Breast epithelium (tissue), 4 donors: ENCODE measurements around the gene IGSF9B. TPM values are rescaled to one million over a fixed set of nuclear protein-coding genes. Genes with fewer than 3 reads are reported as not detected.

Experiments used
- DNase-seq, 2 donors: peaks; one replicate each; pipeline ENCODE4 v3.0.0-alpha.2; 2019; ENCODE audit warnings: low spot score in 2 of 2
- H3K27ac ChIP-seq, 2 donors: fragments of 200-600 bp; sonication (generic) in 1 of 2; one replicate each; pipeline ENCODE4 v1.5.1; 2016 to 2019; ENCODE audit warnings: mild to moderate bottlenecking in 1 of 2
- H3K27me3 ChIP-seq, 2 donors: fragments of 200-600 bp; sonication (generic) in 1 of 2; one replicate each; pipeline versions ENCODE4 v1.5.1 to v1.6.0; 2017 to 2019; ENCODE audit warnings: control low read depth in 1 of 2, mild to moderate bottlenecking in 1 of 2
- H3K36me3 ChIP-seq: fragments of 200-600 bp; one replicate; pipeline ENCODE4 v1.5.1; 2019
- H3K4me1 ChIP-seq, 2 donors: fragments of 200-600 bp; sonication (generic); one replicate each; pipeline ENCODE4 v1.5.1; 2016 to 2019; ENCODE audit warnings: control low read depth in 1 of 2
- H3K4me3 ChIP-seq, 3 donors: fragments of 200-600 bp; sonication (generic); 1 replicate in 2 of 3; 2 replicates in 1 of 3; pipeline ENCODE4 v1.5.1; 2016 to 2019; ENCODE audit warnings: mild to moderate bottlenecking in 3 of 3, moderate library complexity in 2 of 3
- H3K9me3 ChIP-seq, 2 donors: fragments of 200-600 bp; sonication (generic) in 1 of 2; one replicate each; pipeline ENCODE4 v1.5.1; 2016 to 2019; ENCODE audit warnings: control low read depth in 1 of 2
- POLR2A ChIP-seq: fragments of 450-650 bp; IDR thresholded peaks from one replicate; pipeline ENCODE4 v1.6.1; 2016; ENCODE audit warnings: antibody characterized with exemption, mild to moderate bottlenecking, moderate library complexity
- POLR2AphosphoS5 ChIP-seq, 3 donors: sonication (generic); formaldehyde crosslinking; IDR thresholded peaks; one replicate each; pipeline ENCODE4 v1.6.1; 2017; ENCODE audit warnings: antibody characterized with exemption in 3 of 3
- intact Hi-C: fragments of 100-400 bp; cut with DNase I; formaldehyde crosslinking; loops from one replicate; pipeline ENCODE4 v1.15.1; 2023; ENCODE audit warnings: low total_unique reads
- total RNA-seq, 3 donors: library from RNA; depleted of rRNA; stranded (reverse); fragments of >200 nt; gene quantifications; one replicate each; pipeline ENCODE4 v1.1.0, GENCODE V29; 2016
- TF ChIP-seq, protein P1 (sequence below), 3 donors: fragments of 450-650 bp; IDR thresholded peaks; one replicate each; pipeline ENCODE4 v1.5.1; 2016 to 2017; ENCODE audit warnings: antibody characterized with exemption in 3 of 3, mild to moderate bottlenecking in 3 of 3, moderate library complexity in 3 of 3

Gene IGSF9B
- total RNA-seq, 3 donors from 2014 or later, result 0.64 to 4.5 (median 3.3) TPM

GRCh38 chr11:133892584-133893380 lies 64.0 kb downstream of the IGSF9B start:
- intact Hi-C loops, result loop anchor here (5.0 kb wide), 1 partner anchor 1610 kb away; no protein-coding TSS in a partner anchor
- no peak for DNase-seq
- no peak for TF ChIP-seq POLR2A
- H3K4me1 ChIP-seq, result no peaks in the 10 kb centered on the region
- H3K36me3 ChIP-seq, result no peaks in the 10 kb centered on the region
- no peaks in the 10 kb centered on the region for H3K27me3 ChIP-seq
- H3K9me3 ChIP-seq, result no peaks in the 10 kb centered on the region
- H3K27ac ChIP-seq, result no peak overlapping the region
- H3K4me3 ChIP-seq, result no peak overlapping the region

DNA sequence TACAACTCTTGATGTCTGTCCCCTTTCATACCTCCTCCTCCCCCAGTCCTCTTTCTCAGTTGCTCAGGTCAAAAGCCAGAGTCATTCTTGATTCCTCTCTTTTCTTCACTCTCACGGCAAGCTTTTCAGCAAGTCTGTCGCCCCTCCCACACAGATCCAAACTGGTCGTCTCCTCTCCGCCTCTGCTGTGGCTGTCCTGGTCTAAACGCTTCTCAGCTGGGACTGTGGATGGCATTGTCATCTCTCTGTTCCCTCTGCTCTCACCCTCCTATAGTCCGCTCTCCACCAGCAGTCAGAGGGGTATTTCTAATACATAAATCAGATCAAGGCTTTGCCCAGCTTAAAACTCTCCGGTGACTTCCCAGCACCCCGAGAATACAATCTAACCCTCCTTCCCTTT lies 64.6 kb downstream of the IGSF9B start:
- intact Hi-C loops, result loop anchor here (5.0 kb wide), 1 partner anchor 1610 kb away; no protein-coding TSS in a partner anchor
- no peaks in the 10 kb centered on the region for H3K36me3 ChIP-seq
- H3K27ac ChIP-seq, result no peak overlapping the region
- no peak overlapping the region for H3K4me3 ChIP-seq
- H3K27me3 ChIP-seq, result no peaks in the 10 kb centered on the region
- no peaks in the 10 kb centered on the region for H3K9me3 ChIP-seq
- no peaks in the 10 kb centered on the region for H3K4me1 ChIP-seq
- TF ChIP-seq POLR2A (no peak), POLR2AphosphoS5 (IDR thresholded peaks at IDR 0.05) (no peak)
- TF ChIP-seq, protein P1, sequence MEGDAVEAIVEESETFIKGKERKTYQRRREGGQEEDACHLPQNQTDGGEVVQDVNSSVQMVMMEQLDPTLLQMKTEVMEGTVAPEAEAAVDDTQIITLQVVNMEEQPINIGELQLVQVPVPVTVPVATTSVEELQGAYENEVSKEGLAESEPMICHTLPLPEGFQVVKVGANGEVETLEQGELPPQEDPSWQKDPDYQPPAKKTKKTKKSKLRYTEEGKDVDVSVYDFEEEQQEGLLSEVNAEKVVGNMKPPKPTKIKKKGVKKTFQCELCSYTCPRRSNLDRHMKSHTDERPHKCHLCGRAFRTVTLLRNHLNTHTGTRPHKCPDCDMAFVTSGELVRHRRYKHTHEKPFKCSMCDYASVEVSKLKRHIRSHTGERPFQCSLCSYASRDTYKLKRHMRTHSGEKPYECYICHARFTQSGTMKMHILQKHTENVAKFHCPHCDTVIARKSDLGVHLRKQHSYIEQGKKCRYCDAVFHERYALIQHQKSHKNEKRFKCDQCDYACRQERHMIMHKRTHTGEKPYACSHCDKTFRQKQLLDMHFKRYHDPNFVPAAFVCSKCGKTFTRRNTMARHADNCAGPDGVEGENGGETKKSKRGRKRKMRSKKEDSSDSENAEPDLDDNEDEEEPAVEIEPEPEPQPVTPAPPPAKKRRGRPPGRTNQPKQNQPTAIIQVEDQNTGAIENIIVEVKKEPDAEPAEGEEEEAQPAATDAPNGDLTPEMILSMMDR (IDR thresholded peaks at IDR 0.05), result no peak
- DNase-seq, result no peak

DNA sequence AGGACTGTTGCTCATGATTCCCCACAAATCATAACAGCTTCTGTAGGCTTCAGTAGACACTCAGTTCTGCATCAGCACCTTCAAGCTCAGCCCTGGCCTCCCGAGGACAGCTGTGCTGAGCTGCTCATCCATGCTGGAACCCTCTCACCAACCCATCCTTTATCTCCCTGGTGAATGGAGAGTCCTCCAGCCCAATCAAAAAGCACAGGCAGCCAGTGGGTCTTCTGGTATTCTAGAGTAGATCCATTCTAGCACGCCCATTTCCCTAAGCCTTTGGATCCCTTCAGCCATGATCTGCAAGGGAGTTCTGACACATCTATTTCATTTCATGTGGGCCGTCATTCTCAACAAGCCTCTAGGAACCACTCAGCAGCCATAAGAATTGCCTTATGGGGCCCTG lies 66.9 kb downstream of the IGSF9B start:
- no peak for DNase-seq
- intact Hi-C loops, result loop anchor here (5.0 kb wide), 1 partner anchor 1608 kb away; no protein-coding TSS in a partner anchor

DNA sequence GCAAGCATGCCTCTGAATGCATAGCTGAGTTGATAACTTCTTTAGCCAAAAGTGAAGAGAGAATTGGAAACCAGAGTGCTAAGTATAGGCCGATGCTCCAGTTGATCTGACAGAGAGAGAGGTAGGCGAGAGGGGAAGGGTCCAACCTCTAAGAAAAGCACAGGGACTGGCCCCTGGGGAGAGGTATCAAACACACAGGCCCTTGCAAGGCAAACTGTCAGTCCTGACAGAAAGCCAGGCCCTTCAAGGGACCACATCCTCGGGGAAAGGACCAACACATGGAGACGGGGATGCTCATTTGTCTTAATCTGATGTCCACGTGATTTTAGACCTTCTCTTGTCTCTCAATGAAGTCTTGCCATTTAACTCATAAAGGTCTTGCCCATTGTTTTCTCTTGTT lies 67.6 kb downstream of the IGSF9B start:
- DNase-seq, result no peak
- intact Hi-C loops, result no loop called here
- Histone ChIP-seq H3K27ac (no peak overlapping the region), H3K9me3 (peaks cover 0 to 3% of the 10 kb centered on the region in 2 donors), H3K4me3 (no peak overlapping the region), H3K4me1 (no peaks in the 10 kb centered on the region), H3K36me3 (no peaks in the 10 kb centered on the region), H3K27me3 (peaks cover 0 to 5% of the 10 kb centered on the region in 2 donors)
- TF ChIP-seq, protein P1 (IDR thresholded peaks at IDR 0.05), result no peak
- no peak for TF ChIP-seq POLR2AphosphoS5 (IDR thresholded peaks at IDR 0.05)
- TF ChIP-seq POLR2A, result no peak

More for the DNA sequence above, 66.9 kb downstream of the IGSF9B start:
- no peak for TF ChIP-seq POLR2A
- TF ChIP-seq POLR2AphosphoS5 (IDR thresholded peaks at IDR 0.05), result no peak
- TF ChIP-seq, protein P1 (IDR thresholded peaks at IDR 0.05), result no peak
- H3K4me1 ChIP-seq, result no peaks in the 10 kb centered on the region
- peaks cover 0 to 5% of the 10 kb centered on the region in 2 donors for H3K27me3 ChIP-seq
- no peak overlapping the region for H3K27ac ChIP-seq
- H3K36me3 ChIP-seq, result no peaks in the 10 kb centered on the region
- no peak overlapping the region for H3K4me3 ChIP-seq
- H3K9me3 ChIP-seq, result no peaks in the 10 kb centered on the region

DNA sequence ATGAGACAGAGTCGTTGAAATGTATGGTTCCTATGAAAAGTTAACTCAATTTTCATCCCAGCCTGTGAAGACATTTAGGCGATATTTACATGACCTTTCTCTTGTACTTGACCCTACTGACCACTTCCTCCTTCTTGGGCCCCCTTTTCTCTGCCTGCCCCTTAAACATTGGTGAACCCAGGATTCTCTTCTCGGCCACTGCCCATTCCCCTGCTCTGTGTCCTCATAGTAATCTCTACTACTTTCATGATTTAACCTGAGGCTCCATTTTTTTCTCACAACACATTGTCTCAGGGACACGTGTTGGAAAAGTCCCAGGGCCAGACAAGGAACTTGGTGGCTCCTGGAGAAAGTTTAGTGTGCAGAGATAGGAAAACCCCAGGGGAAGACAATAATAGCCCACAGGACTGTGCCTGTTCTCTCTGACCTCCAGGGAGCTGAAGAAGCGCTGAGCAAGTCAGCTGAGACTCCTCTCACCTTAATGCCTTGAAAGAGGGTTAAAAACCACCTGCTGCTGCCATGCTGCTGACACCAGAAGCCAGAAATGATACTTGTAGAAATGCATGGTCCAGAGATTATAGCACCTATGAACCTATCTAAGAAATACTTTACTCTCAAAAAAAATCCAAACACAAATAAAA lies 69.0 kb downstream of the IGSF9B start:
- H3K36me3 ChIP-seq, result no peaks in the 10 kb centered on the region
- H3K9me3 ChIP-seq, result peaks cover 0 to 4% of the 10 kb centered on the region in 2 donors
- no peak overlapping the region for H3K27ac ChIP-seq
- no peak for DNase-seq
- no peaks in the 10 kb centered on the region for H3K4me1 ChIP-seq
- no peak overlapping the region for H3K4me3 ChIP-seq
- intact Hi-C loops, result no loop called here
- TF ChIP-seq POLR2A (no peak), POLR2AphosphoS5 (IDR thresholded peaks at IDR 0.05) (no peak)
- TF ChIP-seq, protein P1 (IDR thresholded peaks at IDR 0.05), result no peak
- H3K27me3 ChIP-seq, result peaks cover 0 to 5% of the 10 kb centered on the region in 2 donors
